GM21528 (cell line): Measurements from ENCODE around the gene GYPC.
"Not testable (repeated sequence)": the region's sequence is repeated elsewhere in the genome, so short reads cannot be mapped to it uniquely, and the experiment has no call there.

Experiments
- ATAC-seq: cut with Tn5 transposase; IDR thresholded peaks from one replicate; pipeline ENCODE4 v1.9.1; 2021; ENCODE audit warnings: mild to moderate bottlenecking, moderate library complexity; ENCODE audit not compliant: unreplicated experiment, low FRiP score

GYPC gene

GRCh38 chr2:126655500-126656430, at the start of gene GYPC:
Gene GYPC, plus strand, starts transcription at chr2:126656158. Its CDS starts 106 bp downstream, at chr2:126656264.
- ATAC-seq: peak; percentile 39

GRCh38 chr2:126614524-126615227, 41.3 kb upstream of the GYPC start:
- ATAC-seq: no peak

- no peak for ATAC-seq
These were observed 39.3 kb upstream of the GYPC start for GRCh38 chr2:126616606-126617069.

GRCh38 chr2:126620302-126620701, 35.7 kb upstream of the GYPC start:
- ATAC-seq: no peak

GRCh38 chr2:126623000-126623399, 33.0 kb upstream of the GYPC start:
- ATAC-seq: no peak

- no peak for ATAC-seq
These were observed 28.3 kb upstream of the GYPC start for GRCh38 chr2:126627643-126628042.

- ATAC-seq: no peak
These were observed 21.6 kb upstream of the GYPC start for GRCh38 chr2:126634273-126634861.

GRCh38 chr2:126635281-126635680, 20.7 kb upstream of the GYPC start:
- ATAC-seq: no peak

- no peak for ATAC-seq
These were observed 20.2 kb upstream of the GYPC start for GRCh38 chr2:126635736-126636135.

GRCh38 chr2:126637386-126637785, 18.6 kb upstream of the GYPC start:
- no peak for ATAC-seq

- ATAC-seq: no peak
These were observed 17.2 kb upstream of the GYPC start for GRCh38 chr2:126638746-126639145.

- ATAC-seq: no peak
These were observed 16.7 kb upstream of the GYPC start for GRCh38 chr2:126639276-126639675.

- ATAC-seq: not testable (repeated sequence)
These were observed 14.7 kb upstream of the GYPC start for GRCh38 chr2:126641294-126641693.

GRCh38 chr2:126642031-126642430, 13.9 kb upstream of the GYPC start:
- no peak for ATAC-seq

GRCh38 chr2:126643431-126643830, 12.5 kb upstream of the GYPC start:
- ATAC-seq: no peak

GRCh38 chr2:126643972-126644371, 12.0 kb upstream of the GYPC start:
- no peak for ATAC-seq

- peak; percentile 93 for ATAC-seq
These were observed 11.2 kb upstream of the GYPC start for GRCh38 chr2:126644630-126645191.

- ATAC-seq: peak; percentile 61
These were observed 10.7 kb upstream of the GYPC start for GRCh38 chr2:126645211-126645618.

- no peak for ATAC-seq
These were observed 9.9 kb upstream of the GYPC start for GRCh38 chr2:126646026-126646425.

GRCh38 chr2:126647714-126648344, 8.1 kb upstream of the GYPC start:
- ATAC-seq: not testable (repeated sequence)
